ENCODE data around the gene PTPRCAP. TPM values are rescaled to one million over a fixed set of nuclear protein-coding genes. Genes with fewer than 3 reads are reported as not detected.

PTPRCAP gene
- polyA plus RNA-seq, 3 donors, result 2.1 to 14.3 (median 2.8) TPM

GRCh38 chr11:67405688-67406339 lies 31.7 kb downstream of the PTPRCAP start:
- Histone ChIP-seq H3K4me3 (replicated peaks in 1 of 3; ENCODE audit: low read depth in 2 of 3, low read length in 3 of 3) (no peak overlapping the region), H3K27me3 (ENCODE audit: control insufficient read depth in 2 of 2, insufficient read depth in 2 of 2, low read length in 2 of 2) (no peaks in the 10 kb centered on the region), H2AFZ (ENCODE audit: insufficient read depth, low read depth, low read length, poor library complexity, severe bottlenecking) (no peak overlapping the region), H3K79me2 (ENCODE audit: insufficient read depth, low read length) (peaks cover 49% of the 10 kb centered on the region), H3K4me2 (replicated peaks; ENCODE audit: extremely low read depth, low read length, poor library complexity, severe bottlenecking) (peak overlapping the region; percentile 84), H3K36me3 (replicated peaks in 1 of 2; ENCODE audit: control insufficient read depth in 1 of 2, insufficient read depth in 2 of 2, low read length in 2 of 2) (peaks cover 9 to 18% of the 10 kb centered on the region in 2 donors), H3K9ac (ENCODE audit: insufficient read depth, low read length, poor library complexity, severe bottlenecking) (peak overlapping the region; percentile 32), H3K27ac (ENCODE audit: low read depth in 1 of 2, low read length in 2 of 2) (peak overlapping the region; percentile 17 to 20), H3K4me1 (ENCODE audit: control insufficient read depth in 1 of 2, insufficient read depth in 2 of 2, low read length in 2 of 2) (peaks cover 76 to 88% of the 10 kb centered on the region in 2 donors), H3K9me3 (replicated peaks in 1 of 2; ENCODE audit: control insufficient read depth in 1 of 2, insufficient read depth in 1 of 2, low read length in 2 of 2) (no peaks in the 10 kb centered on the region), H4K20me1 (ENCODE audit: insufficient read depth, low read length) (peaks cover 57% of the 10 kb centered on the region)
- no peak for TF ChIP-seq CTCF (IDR thresholded peaks at IDR 0.05)
- no peak for DNase-seq
- Mint-ChIP-seq H3K36me3 (peaks cover 19 to 36% of the 10 kb centered on the region in 2 donors), H3K27ac (peak overlapping the region in 5 of 7 donors; percentile 36 to 93 (median 56)), H3K9me3 (no peaks in the 10 kb centered on the region), H3K27me3 (ENCODE audit: low read depth in 3 of 3) (peaks cover 0 to 3% (median 2%) of the 10 kb centered on the region in 3 donors), H3K4me3 (no peak overlapping the region), H3K4me1 (peaks cover 80% of the 10 kb centered on the region)
- WGBS (ENCODE audit: insufficient coverage), result 96% methylated on average over 9 of the region's 9 CpGs
- intact Hi-C loops (cut with micrococcal nuclease), result no loop called here

GRCh38 chr11:67405196-67405567 lies 32.3 kb downstream of the PTPRCAP start:
- peaks cover 82 to 94% of the 10 kb centered on the region in 2 donors for H3K4me1 ChIP-seq (ENCODE audit: control insufficient read depth in 1 of 2, insufficient read depth in 2 of 2, low read length in 2 of 2)
- Mint-ChIP-seq H3K36me3 (peaks cover 23 to 36% of the 10 kb centered on the region in 2 donors), H3K27ac (peak overlapping the region in 4 of 7 donors; percentile 25 to 93 (median 57)), H3K27me3 (ENCODE audit: low read depth in 3 of 3) (no peaks in the 10 kb centered on the region), H3K9me3 (no peaks in the 10 kb centered on the region), H3K4me3 (peak overlapping the region; percentile 63 to 93), H3K4me1 (peaks cover 85% of the 10 kb centered on the region)
- peaks cover 15 to 21% of the 10 kb centered on the region in 2 donors for H3K36me3 ChIP-seq (replicated peaks in 1 of 2; ENCODE audit: control insufficient read depth in 1 of 2, insufficient read depth in 2 of 2, low read length in 2 of 2)
- peaks cover 56% of the 10 kb centered on the region for H3K79me2 ChIP-seq (ENCODE audit: insufficient read depth, low read length)
- DNase-seq, result no peak
- H3K27me3 ChIP-seq (ENCODE audit: control insufficient read depth in 2 of 2, insufficient read depth in 2 of 2, low read length in 2 of 2), result no peaks in the 10 kb centered on the region
- H3K9me3 ChIP-seq (replicated peaks in 1 of 2; ENCODE audit: control insufficient read depth in 1 of 2, insufficient read depth in 1 of 2, low read length in 2 of 2), result no peaks in the 10 kb centered on the region
- H3K4me3 ChIP-seq (replicated peaks in 1 of 3; ENCODE audit: low read depth in 2 of 3, low read length in 3 of 3), result peak overlapping the region in 1 of 3 experiments; percentile 82
- intact Hi-C loops (cut with micrococcal nuclease), result no loop called here
- no peak overlapping the region for H2AFZ ChIP-seq (ENCODE audit: insufficient read depth, low read depth, low read length, poor library complexity, severe bottlenecking)
- H4K20me1 ChIP-seq (ENCODE audit: insufficient read depth, low read length), result peaks cover 57% of the 10 kb centered on the region
- TF ChIP-seq CTCF (IDR thresholded peaks at IDR 0.05), result no peak
- 91% methylated on average over 6 of the region's 6 CpGs for WGBS (ENCODE audit: insufficient coverage)
- H3K27ac ChIP-seq (ENCODE audit: low read depth in 1 of 2, low read length in 2 of 2), result peak overlapping the region; percentile 65 to 85
- no peak overlapping the region for H3K9ac ChIP-seq (ENCODE audit: insufficient read depth, low read length, poor library complexity, severe bottlenecking)
- peak overlapping the region; percentile 84 for H3K4me2 ChIP-seq (replicated peaks; ENCODE audit: extremely low read depth, low read length, poor library complexity, severe bottlenecking)
